ENCODE results near the gene GATB.

The GATB gene

GRCh38 chr4:151694961-151695720, 65.7 kb downstream of the GATB start:
- no peak for DNase-seq (ENCODE audit: low read depth)

GRCh38 chr4:151692821-151693673, 67.8 kb downstream of the GATB start:
- DNase-seq (ENCODE audit: low read depth) = no peak

GRCh38 chr4:151692443-151692782, 68.4 kb downstream of the GATB start:
- no peak for DNase-seq (ENCODE audit: low read depth)

GRCh38 chr4:151691639-151692442, 69.0 kb downstream of the GATB start:
- DNase-seq (ENCODE audit: low read depth) = no peak

- DNase-seq (ENCODE audit: low read depth) = no peak
Measured at GRCh38 chr4:151690876-151691275, 69.9 kb downstream of the GATB start.

- DNase-seq (ENCODE audit: low read depth) = no peak
Measured at GRCh38 chr4:151690164-151690870, 70.5 kb downstream of the GATB start.

- no peak for DNase-seq (ENCODE audit: low read depth)
Measured at GRCh38 chr4:151689211-151689991, 71.4 kb downstream of the GATB start.

GRCh38 chr4:151688785-151689043, 72.1 kb downstream of the GATB start:
- DNase-seq (ENCODE audit: low read depth) = no peak

GRCh38 chr4:151688003-151688784, 72.6 kb downstream of the GATB start:
- DNase-seq (ENCODE audit: low read depth) = no peak

- DNase-seq (ENCODE audit: low read depth) = no peak
Measured at GRCh38 chr4:151687021-151687640, 73.7 kb downstream of the GATB start.

GRCh38 chr4:151685303-151685702, 75.5 kb downstream of the GATB start:
- no peak for DNase-seq (ENCODE audit: low read depth)

GRCh38 chr4:151681085-151681484, 79.7 kb downstream of the GATB start:
- DNase-seq (ENCODE audit: low read depth) = no peak

- no peak for DNase-seq (ENCODE audit: low read depth)
Measured at GRCh38 chr4:151679231-151679630, 81.6 kb downstream of the GATB start.

GRCh38 chr4:151678048-151678872, 82.5 kb downstream of the GATB start:
- no peak for DNase-seq (ENCODE audit: low read depth)

- no peak for DNase-seq (ENCODE audit: low read depth)
Measured at GRCh38 chr4:151677193-151677592, 83.6 kb downstream of the GATB start.

GRCh38 chr4:151676301-151676700, 84.5 kb downstream of the GATB start:
- no peak for DNase-seq (ENCODE audit: low read depth)

- DNase-seq (ENCODE audit: low read depth) = no peak
Measured at GRCh38 chr4:151675411-151675971, 85.3 kb downstream of the GATB start.

GRCh38 chr4:151674804-151675391, 85.9 kb downstream of the GATB start:
- DNase-seq (ENCODE audit: low read depth) = no peak
